Endometrial microvascular endothelial cells (primary cell): ENCODE data around the gene BAZ2B. TPM values are rescaled to one million over a fixed set of nuclear protein-coding genes. Genes with fewer than 3 reads are reported as not detected.

Experiments used
- in situ Hi-C: cut with HindIII; loops from 2 replicates; pipeline ENCODE4 v1.10.0; 2017; ENCODE audit warnings: low sequenced_read_pairs, low pct_unique_long_range_greater_than_20kb; ENCODE audit errors: inconsistent ontology term
- total RNA-seq: library from RNA; depleted of rRNA; stranded (reverse); fragments of >200 nt; gene quantifications from one replicate; pipeline ENCODE4 v1.2.3, GENCODE V29; 2015; ENCODE audit errors: inconsistent ontology term

The BAZ2B gene
- total RNA-seq, 1 donor from 2014 or later: 18.6 TPM

- in situ Hi-C loops: no loop called here
Measured at GRCh38 chr2:159317392-159318088, 298.8 kb downstream of the BAZ2B start.

GRCh38 chr2:159307942-159308341 is 308.4 kb downstream of the BAZ2B start:
- in situ Hi-C loops: no loop called here

- in situ Hi-C loops: no loop called here
Measured at GRCh38 chr2:159300586-159300985, 315.8 kb downstream of the BAZ2B start.

- in situ Hi-C loops: no loop called here
Measured at GRCh38 chr2:159298967-159299366, 317.4 kb downstream of the BAZ2B start.

- in situ Hi-C loops: no loop called here
Measured at GRCh38 chr2:159297042-159297707, 319.2 kb downstream of the BAZ2B start.

GRCh38 chr2:159292157-159292556 is 324.2 kb downstream of the BAZ2B start:
- in situ Hi-C loops: no loop called here

GRCh38 chr2:159290289-159290907 is 325.9 kb downstream of the BAZ2B start:
- in situ Hi-C loops: no loop called here

- in situ Hi-C loops: no loop called here
Measured at GRCh38 chr2:159287733-159288132, 328.6 kb downstream of the BAZ2B start.

- in situ Hi-C loops: no loop called here
Measured at GRCh38 chr2:159286709-159287441, 329.5 kb downstream of the BAZ2B start.

- in situ Hi-C loops: no loop called here
Measured at GRCh38 chr2:159285929-159286708, 330.2 kb downstream of the BAZ2B start, which contains the start of gene WDSUB1. WDSUB1 (minus strand) TSS chr2:159286703; CDS start chr2:159283069, 3,634 bp downstream.

- in situ Hi-C loops: no loop called here
Measured at GRCh38 chr2:159285433-159285832, 330.9 kb downstream of the BAZ2B start.

- in situ Hi-C loops: no loop called here
Measured at GRCh38 chr2:159283529-159283928, 332.8 kb downstream of the BAZ2B start.

GRCh38 chr2:159281002-159281401 is 335.3 kb downstream of the BAZ2B start:
- in situ Hi-C loops: no loop called here

- in situ Hi-C loops: no loop called here
Measured at GRCh38 chr2:159279700-159280099, 336.6 kb downstream of the BAZ2B start.

GRCh38 chr2:159275111-159275510 is 341.2 kb downstream of the BAZ2B start:
- in situ Hi-C loops: no loop called here

- in situ Hi-C loops: no loop called here
Measured at GRCh38 chr2:159272156-159272555, 344.2 kb downstream of the BAZ2B start.

GRCh38 chr2:159270744-159271379 is 345.5 kb downstream of the BAZ2B start:
- in situ Hi-C loops: no loop called here
